Activated CD8-positive, alpha-beta memory T cell treated with anti-CD3 and anti-CD28 coated beads, Interleukin-2, amount 50 U/mL, for 4 hours (primary cell): Measurements from ENCODE around the gene SMURF1.
"Not testable (repeated sequence)": the region's sequence is repeated elsewhere in the genome, so short reads cannot be mapped to it uniquely, and the experiment has no call there.

ENCODE experiments used
- DNase-seq: peaks from one replicate; pipeline ENCODE4 v3.0.0-alpha.2; 2020

SMURF1 gene

GRCh38 chr7:99046722-99047121 lies 97.2 kb downstream of the SMURF1 start:
- no peak for DNase-seq

GRCh38 chr7:99046262-99046661 lies 97.6 kb downstream of the SMURF1 start:
- DNase-seq = not testable (repeated sequence)

- not testable (repeated sequence) for DNase-seq
Measured at GRCh38 chr7:99044858-99045257, 99.0 kb downstream of the SMURF1 start.

- no peak for DNase-seq
Measured at GRCh38 chr7:99042957-99043356, 101.0 kb downstream of the SMURF1 start.

- DNase-seq = no peak
Measured at GRCh38 chr7:99041526-99041925, 102.4 kb downstream of the SMURF1 start.

- DNase-seq = peak; percentile 59
Measured at GRCh38 chr7:99040104-99040958, 103.6 kb downstream of the SMURF1 start.

GRCh38 chr7:99039384-99039891 lies 104.5 kb downstream of the SMURF1 start:
- no peak for DNase-seq

- DNase-seq = no peak
Measured at GRCh38 chr7:99038086-99038855, 105.6 kb downstream of the SMURF1 start.

- no peak for DNase-seq
Measured at GRCh38 chr7:99037327-99037940, 106.5 kb downstream of the SMURF1 start.

- DNase-seq = no peak
Measured at GRCh38 chr7:99036546-99037111, 107.3 kb downstream of the SMURF1 start.

- no peak for DNase-seq
Measured at GRCh38 chr7:99035723-99036545, 108.0 kb downstream of the SMURF1 start.

- DNase-seq = no peak
Measured at GRCh38 chr7:99034932-99035722, 108.8 kb downstream of the SMURF1 start.

- no peak for DNase-seq
Measured at GRCh38 chr7:99033765-99034164, 110.1 kb downstream of the SMURF1 start.

GRCh38 chr7:99032928-99033327 lies 111.0 kb downstream of the SMURF1 start:
- no peak for DNase-seq

- no peak for DNase-seq
Measured at GRCh38 chr7:99031496-99031895, 112.4 kb downstream of the SMURF1 start.

- no peak for DNase-seq
Measured at GRCh38 chr7:99030951-99031350, 113.0 kb downstream of the SMURF1 start.

GRCh38 chr7:99030457-99030856 lies 113.5 kb downstream of the SMURF1 start:
- DNase-seq = no peak

GRCh38 chr7:99029466-99030435 lies 114.2 kb downstream of the SMURF1 start:
- DNase-seq = no peak

GRCh38 chr7:99028261-99028973 lies 115.5 kb downstream of the SMURF1 start:
- no peak for DNase-seq
